GM18870 (cell line): Measurements from ENCODE around the gene TEX44.

Experiments used
- ATAC-seq: cut with Tn5 transposase; IDR thresholded peaks from one replicate; pipeline ENCODE4 v1.9.1; 2021; ENCODE audit warnings: moderate library complexity; ENCODE audit not compliant: unreplicated experiment

Gene TEX44

GRCh38 chr2:231604101-231604684 lies 11.5 kb downstream of the TEX44 start:
- ATAC-seq: peak; percentile 25

- peak; percentile 83 for ATAC-seq
Observed at GRCh38 chr2:231604685-231605606, 12.3 kb downstream of the TEX44 start.

GRCh38 chr2:231605607-231606091 lies 13.0 kb downstream of the TEX44 start:
- no peak for ATAC-seq

- no peak for ATAC-seq
Observed at GRCh38 chr2:231606941-231607340, 14.3 kb downstream of the TEX44 start.

GRCh38 chr2:231611273-231612108 lies 18.8 kb downstream of the TEX44 start:
- no peak for ATAC-seq

GRCh38 chr2:231612109-231612455 lies 19.4 kb downstream of the TEX44 start:
- ATAC-seq: no peak

GRCh38 chr2:231612456-231613330 lies 20.0 kb downstream of the TEX44 start:
- peak; percentile 28 for ATAC-seq

GRCh38 chr2:231613331-231613662 lies 20.6 kb downstream of the TEX44 start:
- ATAC-seq: no peak

GRCh38 chr2:231613663-231614558 lies 21.2 kb downstream of the TEX44 start:
- peak; percentile 62 for ATAC-seq

- no peak for ATAC-seq
Observed at GRCh38 chr2:231614559-231615057, 21.9 kb downstream of the TEX44 start.

- no peak for ATAC-seq
Observed at GRCh38 chr2:231615058-231615671, 22.5 kb downstream of the TEX44 start.

GRCh38 chr2:231616296-231616695 lies 23.6 kb downstream of the TEX44 start:
- no peak for ATAC-seq

- no peak for ATAC-seq
Observed at GRCh38 chr2:231617059-231617926, 24.6 kb downstream of the TEX44 start.

- ATAC-seq: no peak
Observed at GRCh38 chr2:231621051-231621879, 28.6 kb downstream of the TEX44 start.

GRCh38 chr2:231622963-231623362 lies 30.3 kb downstream of the TEX44 start:
- no peak for ATAC-seq

- no peak for ATAC-seq
Observed at GRCh38 chr2:231626449-231626848, 33.8 kb downstream of the TEX44 start.
